SHP77 (cell line): ENCODE data around the gene PRSS8.
"Not testable (repeated sequence)": the region's sequence is repeated elsewhere in the genome, so short reads cannot be mapped to it uniquely, and the experiment has no call there.

Source experiments
- DNase-seq, 2 experiments: peaks; one replicate each; lab custom pipeline; 2025; lab: John Stamatoyannopoulos, UW

Gene PRSS8

GRCh38 chr16:31105677-31106213 lies 29.8 kb downstream of the PRSS8 start:
- peak; percentile 61 to 75 for DNase-seq

- DNase-seq = not testable (repeated sequence)
Observed at GRCh38 chr16:31100876-31101641, 34.5 kb downstream of the PRSS8 start.

- DNase-seq = peak in 1 of 2 experiments; percentile 5
Observed at GRCh38 chr16:31099860-31100638, 35.5 kb downstream of the PRSS8 start.

- DNase-seq = peak; percentile 98 to 99
Observed at GRCh38 chr16:31094424-31095120, 41.0 kb downstream of the PRSS8 start, which contains the start of gene VKORC1. TSS of gene VKORC1 (minus strand) at chr16:31094797. CDS start at chr16:31094729, 68 bp downstream.

GRCh38 chr16:31094088-31094423 lies 41.5 kb downstream of the PRSS8 start:
- peak in 1 of 2 experiments; percentile 13 for DNase-seq

GRCh38 chr16:31093132-31093703 lies 42.3 kb downstream of the PRSS8 start:
- DNase-seq = peak in 1 of 2 experiments; percentile 36

- no peak for DNase-seq
Observed at GRCh38 chr16:31092330-31092729, 43.2 kb downstream of the PRSS8 start.

- no peak for DNase-seq
Observed at GRCh38 chr16:31090540-31090939, 45.0 kb downstream of the PRSS8 start.

- no peak for DNase-seq
Observed at GRCh38 chr16:31089199-31089598, 46.3 kb downstream of the PRSS8 start.

- DNase-seq = peak; percentile 43 to 53
Observed at GRCh38 chr16:31088459-31089183, 46.9 kb downstream of the PRSS8 start, which contains the start of gene PRSS53. TSS of gene PRSS53 (minus strand) at chr16:31088943. CDS start at chr16:31088809, 134 bp downstream.

- DNase-seq = no peak
Observed at GRCh38 chr16:31087971-31088370, 47.6 kb downstream of the PRSS8 start.

- no peak for DNase-seq
Observed at GRCh38 chr16:31087481-31087880, 48.0 kb downstream of the PRSS8 start.

GRCh38 chr16:31086629-31086906 lies 49.0 kb downstream of the PRSS8 start:
- no peak for DNase-seq

GRCh38 chr16:31085873-31086628 lies 49.5 kb downstream of the PRSS8 start:
- DNase-seq = no peak

- DNase-seq = no peak
Observed at GRCh38 chr16:31085411-31085810, 50.1 kb downstream of the PRSS8 start.

- no peak for DNase-seq
Observed at GRCh38 chr16:31084584-31085302, 50.8 kb downstream of the PRSS8 start.

- DNase-seq = no peak
Observed at GRCh38 chr16:31083981-31084380, 51.5 kb downstream of the PRSS8 start.

- no peak for DNase-seq
Observed at GRCh38 chr16:31083556-31083955, 52.0 kb downstream of the PRSS8 start.

- DNase-seq = no peak
Observed at GRCh38 chr16:31083081-31083480, 52.4 kb downstream of the PRSS8 start.
